ENCODE results near the gene FBLN7.
"Not testable (repeated sequence)": the region's sequence is repeated elsewhere in the genome, so short reads cannot be mapped to it uniquely, and the experiment has no call there.

FBLN7 gene, protein sequence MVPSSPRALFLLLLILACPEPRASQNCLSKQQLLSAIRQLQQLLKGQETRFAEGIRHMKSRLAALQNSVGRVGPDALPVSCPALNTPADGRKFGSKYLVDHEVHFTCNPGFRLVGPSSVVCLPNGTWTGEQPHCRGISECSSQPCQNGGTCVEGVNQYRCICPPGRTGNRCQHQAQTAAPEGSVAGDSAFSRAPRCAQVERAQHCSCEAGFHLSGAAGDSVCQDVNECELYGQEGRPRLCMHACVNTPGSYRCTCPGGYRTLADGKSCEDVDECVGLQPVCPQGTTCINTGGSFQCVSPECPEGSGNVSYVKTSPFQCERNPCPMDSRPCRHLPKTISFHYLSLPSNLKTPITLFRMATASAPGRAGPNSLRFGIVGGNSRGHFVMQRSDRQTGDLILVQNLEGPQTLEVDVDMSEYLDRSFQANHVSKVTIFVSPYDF

GRCh38 chr2:112138159-112139032, at the start of gene FBLN7:
FBLN7 (plus strand) TSS chr2:112138385; CDS start chr2:112138656, 271 bp downstream.
- ATAC-seq: peak; percentile 23 to 33

- no peak for ATAC-seq
Observed at GRCh38 chr2:112089375-112089774, 48.8 kb upstream of the FBLN7 start.

GRCh38 chr2:112092286-112093041, 45.7 kb upstream of the FBLN7 start:
- peak; percentile 56 to 68 for ATAC-seq

- ATAC-seq: no peak
Observed at GRCh38 chr2:112093216-112093615, 45.0 kb upstream of the FBLN7 start.

DNA sequence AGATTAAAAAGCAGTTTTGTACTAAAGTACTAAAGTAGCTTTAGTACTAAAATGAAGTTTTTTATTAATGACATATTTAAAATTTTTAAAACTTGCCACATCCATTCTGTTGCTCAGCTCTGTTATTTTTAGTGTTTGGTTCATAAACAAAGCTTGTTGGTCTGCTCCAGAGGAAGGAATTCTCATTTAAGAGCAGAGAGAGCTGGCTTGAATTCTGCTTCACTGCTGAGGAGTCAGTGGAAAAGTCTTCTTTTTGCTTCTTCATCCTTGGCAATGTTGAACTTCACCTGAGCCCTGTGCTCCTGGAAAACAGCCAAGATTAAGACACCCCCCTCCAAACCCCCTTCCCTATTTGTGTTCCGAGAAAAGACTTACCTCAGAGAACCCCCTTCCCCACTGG, 42.5 kb upstream of the FBLN7 start:
- no peak for ATAC-seq

DNA sequence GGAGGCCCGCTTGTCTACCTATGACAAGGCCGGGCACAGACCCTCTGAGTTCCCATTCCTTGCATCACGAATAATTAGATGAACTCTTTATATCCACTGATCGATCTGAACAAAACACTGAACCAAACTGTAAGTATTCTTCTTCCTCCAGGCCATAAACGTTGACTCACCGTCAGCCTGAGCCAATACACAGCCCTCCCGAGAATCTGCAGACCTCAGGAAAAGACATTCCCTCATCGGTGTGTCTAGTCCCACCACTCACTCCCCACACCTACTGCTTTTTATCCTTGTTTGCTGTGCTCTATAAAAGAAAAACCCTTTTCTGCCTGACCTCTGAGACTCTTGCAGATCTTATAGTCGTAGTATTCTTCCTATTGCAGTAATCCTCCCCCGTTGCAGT, 42.1 kb upstream of the FBLN7 start:
- ATAC-seq: no peak

GRCh38 chr2:112108178-112108832, 29.9 kb upstream of the FBLN7 start:
- no peak for ATAC-seq

DNA sequence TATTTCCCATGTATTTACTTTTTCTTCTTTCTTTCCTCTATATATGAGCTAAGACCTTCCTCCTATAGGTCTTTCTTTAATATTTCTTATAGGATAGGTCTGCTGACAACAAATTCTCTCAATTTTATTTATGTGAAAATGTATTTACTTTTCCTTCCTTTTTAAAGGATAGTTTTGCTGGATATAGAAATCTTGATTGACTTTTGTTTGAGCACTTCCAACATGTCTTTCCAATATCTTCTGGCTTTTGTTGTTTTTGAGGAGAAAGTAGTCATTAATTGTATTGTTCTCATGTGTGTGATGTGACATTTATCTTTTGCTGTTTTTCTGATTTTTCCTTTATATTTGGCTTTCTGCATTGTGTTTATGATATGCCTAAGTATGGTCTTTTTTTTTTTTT, 28.9 kb upstream of the FBLN7 start:
- ATAC-seq: no peak

DNA sequence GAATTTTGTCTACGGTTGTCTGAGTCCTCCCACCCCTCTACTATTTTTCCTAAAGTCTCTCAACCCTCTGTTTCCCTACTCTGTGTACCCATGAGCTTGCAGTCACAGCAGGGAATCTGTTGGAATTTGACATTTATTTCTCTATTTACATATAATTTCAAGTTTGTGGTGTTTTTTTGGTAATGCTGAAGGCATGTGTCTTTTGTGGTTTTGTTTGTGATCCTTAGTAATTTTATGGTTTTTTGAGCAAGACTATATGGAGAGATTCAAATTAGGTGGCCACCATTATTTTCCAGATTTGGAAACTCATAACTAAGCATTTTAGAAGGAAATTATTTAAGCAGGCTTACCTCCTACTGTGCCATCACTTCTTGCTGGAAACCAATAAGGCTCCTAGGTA, 27.2 kb upstream of the FBLN7 start:
- no peak for ATAC-seq

DNA sequence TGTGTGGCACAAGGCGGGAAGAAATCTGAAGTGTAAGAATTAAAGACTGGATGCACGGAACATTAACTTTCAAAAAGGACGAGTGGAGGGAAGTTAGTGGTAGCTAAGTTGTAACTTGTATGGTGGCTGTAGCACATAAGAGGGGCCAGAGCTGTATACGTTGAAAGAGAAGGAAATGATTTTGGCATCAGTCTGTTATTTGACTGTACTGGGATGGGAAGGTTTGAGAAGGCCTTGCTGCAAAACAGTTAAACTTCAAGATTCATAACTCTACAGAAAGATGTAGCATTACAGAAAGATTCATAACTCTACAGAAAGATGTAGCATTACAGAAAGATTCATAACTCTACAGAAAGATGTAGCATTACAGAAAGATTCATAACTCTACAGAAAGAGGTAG, 24.8 kb upstream of the FBLN7 start:
- not testable (repeated sequence) for ATAC-seq

DNA sequence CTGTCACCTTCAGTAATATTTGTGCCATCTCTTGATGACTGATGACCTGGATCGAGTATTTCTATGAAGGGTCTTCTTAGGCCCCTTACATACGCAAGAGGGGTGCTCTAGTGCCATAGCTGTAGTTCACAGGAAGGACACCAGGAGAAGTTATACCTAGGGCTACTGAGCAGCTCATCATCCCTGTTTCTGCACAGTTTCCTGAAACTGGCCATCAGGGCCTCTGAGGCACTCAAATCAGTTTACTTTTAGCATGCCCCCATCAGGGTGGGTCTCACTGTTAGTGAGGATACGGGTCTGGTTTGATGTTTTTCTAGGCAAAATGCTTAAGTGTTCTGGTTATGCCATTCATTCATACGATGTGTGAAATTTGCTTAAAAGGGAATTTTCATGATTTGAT, 20.0 kb upstream of the FBLN7 start:
- ATAC-seq: no peak

DNA sequence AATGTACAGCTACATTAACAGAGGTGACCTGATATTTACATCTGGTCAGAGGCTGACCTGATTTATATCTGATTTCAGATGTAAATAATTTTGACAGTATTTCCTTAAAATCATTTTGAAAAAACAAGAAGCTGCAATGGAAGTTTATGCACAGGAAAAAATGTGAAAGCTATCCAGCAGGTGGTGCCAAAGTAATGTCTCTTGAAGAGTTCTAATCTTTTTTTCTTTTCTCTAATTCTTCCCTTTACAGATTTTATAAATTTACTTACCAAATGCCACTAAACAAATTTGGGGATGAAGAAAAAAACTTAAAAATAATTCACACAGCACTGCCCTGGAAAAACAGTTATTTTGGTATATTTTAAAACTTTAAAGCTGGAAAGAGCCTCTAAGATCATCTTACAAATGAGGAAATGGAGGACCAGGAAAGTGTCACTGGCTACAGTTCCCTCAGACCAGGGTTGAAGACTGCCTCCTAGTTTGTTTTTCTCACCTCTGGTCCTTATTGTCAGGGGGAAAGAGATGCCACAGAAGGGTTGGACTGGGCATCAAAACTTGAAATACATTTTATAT, 16.4 kb upstream of the FBLN7 start:
- ATAC-seq: no peak

- no peak for ATAC-seq
Observed at GRCh38 chr2:112129060-112129459, 9.1 kb upstream of the FBLN7 start.

DNA sequence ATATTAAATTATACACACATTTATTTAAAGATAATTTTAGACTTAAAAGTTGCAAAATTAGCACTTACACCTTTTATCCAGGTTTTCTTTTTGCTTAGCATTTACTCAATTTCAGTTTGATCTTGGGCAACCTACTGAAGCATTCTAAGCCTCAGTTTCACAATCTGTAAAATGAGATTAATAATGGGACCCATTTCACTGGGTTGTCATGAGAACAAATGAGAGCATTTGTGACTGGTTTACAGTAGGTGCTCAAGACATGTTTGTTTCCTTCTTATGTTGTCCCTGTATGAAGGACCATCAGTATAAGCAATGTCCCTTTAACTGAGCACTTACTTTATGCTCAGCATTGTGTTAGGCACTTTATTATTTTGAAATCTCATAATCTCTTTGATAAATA, 4.8 kb upstream of the FBLN7 start:
- ATAC-seq: no peak

GRCh38 chr2:112134120-112134519, 4.1 kb upstream of the FBLN7 start:
- ATAC-seq: no peak

DNA sequence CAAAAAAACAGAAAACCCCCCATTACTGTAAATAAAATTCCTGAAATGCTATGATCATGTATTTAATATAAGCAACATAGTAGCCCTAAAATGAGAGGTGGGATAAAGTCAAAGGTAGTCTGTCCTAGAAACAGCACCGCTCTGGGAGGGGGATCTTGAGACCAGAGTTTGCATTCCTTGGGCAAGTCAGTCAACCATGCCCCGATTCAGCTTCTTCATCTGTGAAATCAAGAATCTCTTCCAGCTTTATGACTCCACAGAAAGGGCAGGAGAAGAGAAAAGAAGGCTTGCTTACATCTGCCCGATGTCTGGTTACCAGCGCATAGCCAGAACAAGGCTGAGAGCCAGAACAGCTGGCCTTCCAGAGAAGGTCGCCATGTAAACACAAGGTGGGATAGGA, 2.1 kb upstream of the FBLN7 start:
- ATAC-seq: no peak

DNA sequence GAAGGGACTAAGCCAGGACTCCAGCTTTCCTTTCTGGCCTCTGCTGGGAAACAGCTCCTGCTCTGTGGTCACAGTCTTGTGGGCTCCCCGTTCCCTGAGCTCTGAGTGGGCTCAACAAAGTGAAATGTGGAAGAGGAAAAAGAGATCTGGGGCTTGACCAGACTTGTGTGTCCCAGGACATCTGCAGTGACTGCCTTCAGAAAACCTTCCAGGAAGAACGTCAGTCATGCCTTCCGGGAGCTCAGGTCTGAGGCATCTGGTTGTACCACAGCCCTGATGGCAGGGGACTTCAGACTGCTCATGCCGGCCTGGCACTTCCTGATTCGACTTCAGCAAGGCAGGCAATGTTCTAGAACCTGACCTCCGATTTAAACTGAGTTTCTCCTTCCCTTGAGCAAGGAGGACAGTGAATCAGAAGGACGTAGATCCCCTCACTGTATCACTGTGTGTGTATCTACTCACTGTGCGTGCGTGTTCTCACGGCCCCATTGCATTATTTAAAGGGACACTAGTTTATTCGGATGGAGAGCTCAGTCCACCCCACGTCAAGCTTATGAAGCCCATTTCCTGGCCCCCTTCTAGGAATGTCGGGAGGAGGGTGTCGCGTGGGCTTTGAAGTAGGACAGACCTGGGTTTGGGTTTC, 548 bp upstream of the FBLN7 start:
- peak; percentile 67 to 74 for ATAC-seq

DNA sequence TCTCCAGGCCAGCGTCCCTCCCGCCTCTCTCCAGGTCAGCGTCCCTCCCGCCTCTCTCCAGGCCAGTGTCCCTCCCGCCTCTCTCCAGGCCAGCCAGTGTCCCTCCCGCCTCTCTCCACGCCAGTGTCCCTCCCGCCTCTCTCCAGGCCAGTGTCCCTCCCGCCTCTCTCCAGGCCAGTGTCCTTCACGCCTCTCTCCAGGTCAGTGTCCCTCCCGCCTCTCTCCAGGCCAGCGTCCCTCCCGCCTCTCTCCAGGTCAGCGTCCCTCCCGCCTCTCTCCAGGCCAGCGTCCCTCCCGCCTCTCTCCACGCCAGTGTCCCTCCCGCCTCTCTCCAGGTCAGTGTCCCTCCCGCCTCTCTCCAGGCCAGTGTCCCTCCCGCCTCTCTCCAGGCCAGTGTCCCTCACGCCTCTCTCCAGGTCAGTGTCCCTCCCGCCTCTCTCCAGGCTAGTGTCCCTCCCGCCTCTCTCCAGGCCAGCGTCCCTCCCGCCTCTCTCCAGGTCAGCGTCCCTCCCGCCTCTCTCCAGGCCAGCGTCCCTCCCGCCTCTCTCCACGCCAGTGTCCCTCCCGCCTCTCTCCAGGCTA, 939 bp downstream of the FBLN7 start:
- not testable (repeated sequence) for ATAC-seq

- not testable (repeated sequence) for ATAC-seq
Observed at GRCh38 chr2:112139661-112140204, 1.5 kb downstream of the FBLN7 start.

DNA sequence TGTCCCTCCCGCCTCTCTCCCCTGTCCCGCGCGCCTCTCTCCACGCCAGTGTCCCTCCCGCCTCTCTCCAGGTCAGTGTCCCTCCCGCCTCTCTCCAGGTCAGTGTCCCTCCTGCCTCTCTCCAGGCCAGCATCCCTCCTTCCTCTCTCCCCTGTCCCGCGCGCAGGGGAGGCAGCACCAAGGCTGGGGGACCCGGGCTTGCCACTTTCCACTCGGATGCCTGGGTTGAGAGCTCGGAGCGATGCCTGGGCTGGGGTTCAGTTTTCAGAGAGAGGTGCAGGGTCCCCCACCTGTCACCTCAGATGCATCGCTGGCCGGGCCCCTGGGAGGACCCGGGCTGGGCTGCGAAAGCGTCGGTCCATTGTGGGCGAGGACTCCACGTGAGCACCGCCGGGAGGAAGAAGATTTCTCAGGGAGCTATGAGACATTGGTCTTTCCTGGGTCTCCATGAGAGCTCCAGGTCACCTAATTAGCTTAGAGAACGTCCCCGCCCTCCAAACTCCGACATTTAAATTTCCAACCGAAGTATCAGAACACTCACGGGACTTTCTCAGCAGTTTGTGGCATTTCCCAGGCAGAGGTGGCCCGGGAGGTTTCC, 2.1 kb downstream of the FBLN7 start:
- ATAC-seq: no peak

All from activated CD4-positive, CD25-positive, alpha-beta regulatory T cell treated with anti-CD3 and anti-CD28 coated beads, Interleukin-2, amount 50 U/mL, for 24 hours (primary cell).